ENCODE results near the gene PHLDB1. TPM values are rescaled to one million over a fixed set of nuclear protein-coding genes. Genes with fewer than 3 reads are reported as not detected.
"Not testable (repeated sequence)": the region's sequence is repeated elsewhere in the genome, so short reads cannot be mapped to it uniquely, and the experiment has no call there.

The PHLDB1 gene
- total RNA-seq, 4 donors from 2014 or later = 16.5 to 35.7 (median 22.7) TPM

- in situ Hi-C loops (cut with MboI; ENCODE audit: low sequenced_read_pairs in 4 of 4) (no loop called here), intact Hi-C loops (cut with DNase I; ENCODE audit: low total_unique reads) (no loop called here)
- Histone ChIP-seq H3K9me3 (no peaks in the 10 kb centered on the region), H3K27me3 (no peaks in the 10 kb centered on the region), H3K27ac (peak overlapping the region; percentile 20 to 61 (median 52)), H3K36me3 (peaks cover 0 to 38% of the 10 kb centered on the region in 2 donors), H3K4me3 (no peak overlapping the region), H3K4me1 (peaks cover 16 to 27% of the 10 kb centered on the region in 2 donors)
- TF ChIP-seq CTCF (IDR thresholded peaks at IDR 0.05 in 4 of 5, conservative IDR thresholded peaks at IDR 0.05 in 1 of 5) = no peak
- TF ChIP-seq POLR2A (IDR thresholded peaks at IDR 0.05) = no peak
- ATAC-seq (peak in 1 of 2 donors; percentile 62), DNase-seq (no peak)
Measured at GRCh38 chr11:118581057-118581456, 26.4 kb upstream of the PHLDB1 start.

- in situ Hi-C loops (cut with MboI; ENCODE audit: low sequenced_read_pairs in 4 of 4) = no loop called here
- no peak for ATAC-seq
- intact Hi-C loops (cut with DNase I; ENCODE audit: low total_unique reads) = no loop called here
Measured at GRCh38 chr11:118587952-118588351, 19.5 kb upstream of the PHLDB1 start.

GRCh38 chr11:118592616-118593367, 14.6 kb upstream of the PHLDB1 start:
- H3K36me3 ChIP-seq = peaks cover 0 to 96% of the 10 kb centered on the region in 2 donors
- DNase-seq (no peak), ATAC-seq (no peak)
- no peak overlapping the region for H3K27ac ChIP-seq
- in situ Hi-C loops (cut with MboI; ENCODE audit: low sequenced_read_pairs in 4 of 4) (loop anchor here in 2 of 4 donors (10.0 kb wide), 1 partner anchor 62 kb away; no protein-coding TSS in a partner anchor), intact Hi-C loops (cut with DNase I; ENCODE audit: low total_unique reads) (no loop called here)
- H3K27me3 ChIP-seq = no peaks in the 10 kb centered on the region
- H3K4me3 ChIP-seq = no peak overlapping the region
- no peaks in the 10 kb centered on the region for H3K9me3 ChIP-seq
- TF ChIP-seq CTCF (IDR thresholded peaks at IDR 0.05 in 4 of 5, conservative IDR thresholded peaks at IDR 0.05 in 1 of 5) (no peak), POLR2A (IDR thresholded peaks at IDR 0.05) (no peak)
- peaks cover 0 to 6% of the 10 kb centered on the region in 2 donors for H3K4me1 ChIP-seq

More at GRCh38 chr11:118587952-118588351, 19.5 kb upstream of the PHLDB1 start:
- Histone ChIP-seq H3K4me1 (no peaks in the 10 kb centered on the region), H3K27ac (no peak overlapping the region), H3K36me3 (peaks cover 0 to 95% of the 10 kb centered on the region in 2 donors), H3K9me3 (no peaks in the 10 kb centered on the region), H3K27me3 (no peaks in the 10 kb centered on the region), H3K4me3 (no peak overlapping the region)
- TF ChIP-seq POLR2A (IDR thresholded peaks at IDR 0.05) (no peak), CTCF (IDR thresholded peaks at IDR 0.05 in 4 of 5, conservative IDR thresholded peaks at IDR 0.05 in 1 of 5) (no peak)
- DNase-seq = no peak

GRCh38 chr11:118594984-118595383, 12.4 kb upstream of the PHLDB1 start:
- intact Hi-C loops (cut with DNase I; ENCODE audit: low total_unique reads) = not testable (repeated sequence)

More at GRCh38 chr11:118594984-118595383, 12.4 kb upstream of the PHLDB1 start:
- peak; percentile 23 to 52 (median 36) for TF ChIP-seq CTCF (IDR thresholded peaks at IDR 0.05 in 4 of 5, conservative IDR thresholded peaks at IDR 0.05 in 1 of 5)
- in situ Hi-C loops (cut with MboI; ENCODE audit: low sequenced_read_pairs in 4 of 4) = loop anchor here in 2 of 4 donors (10.0 kb wide), 1 partner anchor 60 kb away; no protein-coding TSS in a partner anchor
- not testable (repeated sequence) for DNase-seq, H3K4me3 ChIP-seq, H3K4me1 ChIP-seq, H3K27me3 ChIP-seq, H3K9me3 ChIP-seq
- H3K36me3 ChIP-seq = peaks cover 2 to 96% of the 10 kb centered on the region in 2 donors
- ATAC-seq = peak in 1 of 2 donors; percentile 27
- peak overlapping the region in 3 of 4 donors; percentile 9 to 26 (median 11) for H3K27ac ChIP-seq
